MM.1S (cell line): ENCODE measurements around the gene CCT8.

ENCODE experiments used
- CTCF ChIP-seq: fragments of 300-600 bp; sonication (generic); IDR thresholded peaks from 2 replicates; pipeline ENCODE4 v1.5.1; 2016; ENCODE audit warnings: antibody characterized with exemption, low read length, mixed read lengths
- EZH2 ChIP-seq: fragments of 300-600 bp; sonication (generic); optimal IDR thresholded peaks from 2 replicates; pipeline ENCODE3; 2017; ENCODE audit warnings: low read depth, mild to moderate bottlenecking, antibody characterized with exemption, low read length, mixed read lengths

- TF ChIP-seq CTCF (no peak), EZH2 (no peak)
Measured at GRCh38 chr21:29025328-29025713, 48.1 kb downstream of the CCT8 start.
